GM03348 (cell line): ENCODE data around the gene CAVIN4.

Experiments
- DNase-seq: peaks from one replicate; pipeline ENCODE4 v3.0.0; 2012; ENCODE audit warnings: low spot score

Gene CAVIN4

DNA sequence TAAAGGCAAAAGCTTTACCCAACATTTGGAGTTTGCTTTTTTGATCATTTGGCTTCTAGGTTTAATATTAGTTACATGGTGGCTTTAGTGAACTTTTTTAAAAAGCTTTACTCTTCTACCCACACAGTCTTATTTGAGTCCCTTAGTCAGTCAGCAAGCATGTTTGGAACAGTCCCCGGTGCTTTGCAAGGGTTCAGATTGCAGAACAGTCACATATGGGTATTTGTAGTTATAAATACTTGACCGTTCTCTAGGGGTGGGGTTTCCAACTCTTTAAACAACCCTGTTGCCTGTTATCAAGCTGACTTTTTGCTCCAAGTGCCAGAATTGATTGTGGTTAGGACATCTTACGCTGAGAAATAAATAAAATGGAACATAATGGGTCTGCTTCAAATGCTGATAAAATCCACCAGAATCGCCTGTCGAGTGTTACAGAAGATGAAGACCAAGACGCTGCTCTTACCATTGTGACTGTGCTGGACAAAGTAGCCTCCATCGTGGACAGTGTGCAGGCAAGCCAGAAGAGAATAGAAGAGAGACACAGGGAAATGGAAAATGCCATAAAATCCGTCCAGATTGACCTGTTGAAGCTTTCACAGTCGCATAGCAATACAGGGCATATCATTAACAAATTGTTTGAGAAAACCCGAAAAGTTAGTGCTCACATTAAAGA is at the start of gene CAVIN4:
TSS of gene CAVIN4 (plus strand) at position 304 of the 673 bp plus-strand sequence. CDS start at position 369, 65 bp downstream.
- DNase-seq = peak; percentile 52

- DNase-seq = no peak
These were observed 43.5 kb upstream of the CAVIN4 start for GRCh38 chr9:100534401-100534800.

DNA sequence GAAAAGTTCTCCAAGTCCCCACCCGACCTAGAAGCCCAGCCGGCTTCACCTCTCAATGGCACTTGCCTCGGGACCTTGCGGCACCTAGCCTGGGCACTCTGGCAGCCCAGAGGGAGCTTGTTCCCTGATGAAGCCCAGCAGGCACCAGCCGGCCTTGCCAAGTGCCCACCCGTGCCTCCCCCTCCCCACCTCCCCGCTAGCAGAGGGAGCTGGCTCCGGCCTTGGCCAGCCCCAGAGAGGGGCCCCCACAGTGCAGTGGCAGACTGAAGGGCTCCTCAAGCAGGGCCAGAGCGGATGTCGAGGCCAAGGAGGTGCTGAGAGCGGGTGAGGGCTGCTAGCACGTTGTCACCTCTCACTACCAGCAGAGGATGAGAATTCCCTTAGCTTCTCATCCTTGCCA is 37.6 kb upstream of the CAVIN4 start:
- no peak for DNase-seq

DNA sequence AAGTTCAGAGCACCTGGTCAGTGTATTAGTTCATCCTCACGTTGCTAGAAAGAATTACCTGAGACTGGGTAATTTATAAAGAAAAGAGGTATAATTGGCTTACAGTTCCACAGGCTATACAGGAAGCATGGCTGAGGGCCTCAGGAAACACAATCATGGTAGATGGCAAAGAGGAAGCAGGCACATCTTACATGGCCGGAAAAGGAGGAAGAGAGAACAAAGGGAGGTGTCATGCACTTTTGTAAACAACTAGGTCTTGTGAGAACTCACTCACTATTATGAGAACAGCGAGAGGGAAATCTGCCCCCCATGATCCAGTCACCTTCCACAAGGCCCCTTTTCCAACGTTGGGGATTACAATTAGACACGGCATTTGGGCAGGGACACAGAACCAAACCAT is 28.8 kb upstream of the CAVIN4 start:
- DNase-seq = no peak

DNA sequence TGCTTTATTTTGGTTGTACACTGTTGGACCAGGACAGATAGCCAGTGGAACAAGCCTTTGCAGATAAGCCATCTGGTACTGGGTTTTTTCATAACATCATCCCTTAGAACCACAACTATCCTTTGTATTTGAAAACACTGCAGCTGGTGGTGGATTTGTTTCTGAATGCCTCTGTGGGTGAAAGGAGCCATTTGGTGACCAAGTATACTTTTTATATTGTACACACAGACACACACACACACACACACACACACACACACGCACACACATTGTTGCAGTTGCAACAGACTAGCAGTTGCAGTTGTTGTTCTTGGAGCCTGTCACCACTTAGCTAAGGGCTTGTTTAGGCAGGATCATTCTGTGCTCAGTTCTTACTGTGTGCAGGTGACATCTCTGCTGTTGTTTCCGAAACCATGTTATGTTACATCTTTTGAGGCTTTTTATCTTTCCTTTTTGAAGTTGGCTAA is 22.9 kb upstream of the CAVIN4 start:
- DNase-seq = no peak

DNA sequence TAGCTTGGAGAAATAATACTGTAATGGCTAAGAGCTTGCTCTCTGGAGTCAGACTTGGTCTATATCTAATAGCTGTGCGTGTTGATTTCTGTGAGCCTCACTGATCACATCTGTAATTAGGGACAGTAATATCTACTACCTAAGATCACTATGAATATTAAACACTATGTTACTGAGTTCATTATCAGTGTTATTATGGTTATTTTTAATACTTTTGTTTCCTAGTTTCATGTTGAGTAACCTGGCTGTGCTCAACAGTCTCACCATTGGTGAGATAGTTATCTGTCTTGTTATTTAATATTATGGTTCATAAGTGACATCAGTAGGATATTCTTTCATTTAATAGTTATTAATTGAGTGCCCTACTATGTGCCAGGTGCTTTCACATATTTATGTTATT is 22.4 kb upstream of the CAVIN4 start:
- no peak for DNase-seq

- DNase-seq = no peak
These were observed 20.8 kb upstream of the CAVIN4 start for GRCh38 chr9:100557053-100557452.

DNA sequence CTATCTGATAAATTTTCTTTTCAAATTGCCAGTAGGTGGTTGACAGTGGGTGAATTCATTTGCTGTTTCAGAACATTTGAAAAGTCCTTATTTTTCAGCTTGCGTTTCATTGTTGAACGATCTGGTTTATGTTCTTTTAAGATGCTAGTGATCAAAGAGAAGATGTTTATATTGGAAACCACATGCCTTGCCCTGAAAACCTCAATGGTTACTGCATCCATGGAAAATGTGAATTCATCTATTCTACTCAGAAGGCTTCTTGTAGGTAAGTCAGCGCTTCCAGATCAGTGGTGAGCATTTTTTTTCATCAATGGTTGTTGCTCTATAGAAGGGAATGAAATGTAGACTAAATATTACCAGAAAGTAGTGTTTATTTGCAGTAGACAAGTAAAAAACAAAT is 16.6 kb upstream of the CAVIN4 start:
- DNase-seq = no peak

DNA sequence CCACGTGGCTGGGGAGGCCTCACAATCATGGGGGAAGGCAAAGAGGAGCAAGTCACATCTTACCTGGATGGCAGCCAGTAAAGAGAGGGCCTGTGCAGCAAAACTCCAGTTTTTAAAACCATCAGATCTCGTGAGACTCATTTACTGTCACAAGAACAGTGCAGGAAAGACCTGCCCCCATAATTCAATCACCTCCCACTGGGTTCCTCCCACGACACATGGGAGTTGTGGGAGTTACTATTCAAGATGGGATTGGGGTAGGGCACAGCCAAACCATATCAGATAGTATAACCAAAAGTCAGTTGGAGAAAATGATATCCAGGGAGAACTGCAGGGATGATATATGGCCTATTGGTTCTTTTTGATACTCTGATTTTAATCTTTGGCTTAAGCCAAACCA is 10.0 kb upstream of the CAVIN4 start:
- no peak for DNase-seq

DNA sequence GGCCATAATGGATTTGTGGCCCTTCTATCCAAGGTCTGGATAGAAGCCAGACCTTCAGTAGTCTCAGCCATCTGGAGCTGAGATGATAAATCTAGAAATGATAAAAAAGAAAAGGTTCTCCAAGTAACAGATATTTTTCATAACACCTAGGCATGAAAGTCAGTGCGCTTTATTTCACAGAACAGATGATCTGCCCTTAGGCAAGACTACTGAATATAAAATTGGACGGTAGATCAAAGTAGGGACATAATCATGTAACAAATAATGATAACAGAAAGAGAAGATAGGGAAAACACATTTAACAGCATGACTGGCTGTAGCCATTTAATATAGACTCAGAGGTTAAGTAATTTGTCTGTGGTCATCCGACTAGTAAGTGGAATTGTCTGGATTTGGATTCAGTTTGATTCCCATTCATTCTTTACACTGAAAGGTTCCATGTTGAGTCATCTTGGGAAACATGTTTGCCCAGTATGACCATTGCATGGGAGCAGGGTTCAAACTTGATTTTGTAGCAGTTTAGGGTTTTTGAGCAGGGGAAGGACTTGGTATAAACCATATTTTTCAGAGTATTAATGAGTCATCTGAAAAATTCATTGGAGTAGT is 4.1 kb upstream of the CAVIN4 start:
- DNase-seq = no peak

- DNase-seq = no peak
These were observed 2.9 kb upstream of the CAVIN4 start for GRCh38 chr9:100575006-100575405.

GRCh38 chr9:100575765-100576386 is 2.0 kb upstream of the CAVIN4 start:
- DNase-seq = peak; percentile 75

GRCh38 chr9:100578610-100579009 is 731 bp downstream of the CAVIN4 start:
- DNase-seq = no peak

DNA sequence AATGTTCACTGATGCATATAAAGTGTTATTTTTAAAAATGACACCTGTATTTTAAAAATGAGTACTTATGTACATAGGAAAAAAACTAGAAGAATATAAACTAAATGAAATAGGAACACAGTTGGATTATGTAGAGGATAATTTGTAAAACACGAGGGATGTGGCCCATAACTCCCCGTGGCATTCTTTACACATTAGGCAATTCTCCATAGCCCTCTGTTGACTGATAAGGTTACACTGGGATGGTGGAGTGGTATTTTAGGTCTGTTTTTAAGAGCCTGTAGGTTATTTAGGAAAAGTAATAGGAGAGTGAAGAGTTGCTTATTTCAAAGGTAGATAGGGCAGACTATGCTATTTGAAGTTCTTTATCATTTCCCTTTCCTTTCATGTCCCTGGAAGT is 1.8 kb downstream of the CAVIN4 start:
- DNase-seq = peak; percentile 25

- DNase-seq = no peak
These were observed 2.4 kb downstream of the CAVIN4 start for GRCh38 chr9:100580257-100580656.

DNA sequence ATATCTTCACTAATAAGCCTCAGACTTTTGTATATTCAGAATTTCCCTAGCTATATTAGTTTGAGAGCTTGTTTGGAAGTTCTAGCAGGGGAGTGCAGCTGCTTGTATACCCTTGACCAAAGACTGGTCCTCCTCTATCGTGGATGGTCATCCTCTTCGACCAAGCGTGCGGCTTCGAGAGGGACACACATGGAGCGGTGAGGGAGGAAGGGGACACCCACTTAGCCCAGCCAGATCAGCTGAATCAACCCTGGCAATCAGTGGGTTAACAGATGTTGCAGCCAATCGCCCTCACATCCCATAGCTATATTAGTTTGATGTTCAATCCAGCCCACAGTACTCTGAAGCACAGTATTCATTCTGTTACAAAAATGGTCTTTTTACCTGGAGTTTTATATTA is 3.2 kb downstream of the CAVIN4 start:
- no peak for DNase-seq

- no peak for DNase-seq
These were observed 3.8 kb downstream of the CAVIN4 start for GRCh38 chr9:100581661-100582060.

GRCh38 chr9:100583014-100583802 is 5.3 kb downstream of the CAVIN4 start:
- DNase-seq = peak; percentile 47

DNA sequence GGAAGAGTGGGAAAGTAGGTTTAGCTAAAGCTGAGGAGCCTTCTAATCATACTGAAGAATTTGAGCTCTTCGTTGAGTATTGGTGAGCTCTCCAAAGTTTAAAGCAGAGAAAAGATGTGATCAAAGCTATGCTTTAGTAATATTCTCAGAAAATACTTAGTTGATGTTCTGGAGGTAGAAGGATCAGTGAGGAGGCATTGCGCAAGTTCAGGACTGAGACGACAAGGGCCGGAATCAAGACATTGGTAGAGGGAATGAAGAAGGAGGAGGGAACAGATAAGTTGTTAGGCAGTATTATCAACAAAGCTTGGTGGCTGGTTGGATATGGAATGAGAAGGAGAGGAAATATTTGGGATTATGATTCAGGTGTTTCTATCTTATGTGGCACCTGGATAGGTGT is 7.1 kb downstream of the CAVIN4 start:
- DNase-seq = no peak

DNA sequence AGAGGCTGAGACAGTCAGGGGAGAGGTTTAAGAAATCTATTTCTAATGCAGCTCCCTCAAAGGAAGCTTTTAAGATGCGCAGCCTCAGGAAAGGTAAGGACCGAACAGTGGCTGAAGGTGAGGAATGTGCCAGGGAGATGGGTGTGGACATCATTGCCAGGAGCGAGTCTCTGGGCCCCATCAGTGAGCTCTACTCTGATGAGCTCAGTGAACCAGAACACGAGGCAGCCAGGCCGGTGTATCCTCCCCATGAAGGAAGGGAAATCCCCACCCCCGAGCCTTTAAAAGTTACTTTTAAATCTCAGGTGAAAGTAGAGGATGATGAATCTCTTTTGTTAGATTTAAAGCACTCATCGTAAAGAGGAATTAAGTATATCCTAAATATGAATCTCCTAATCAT is 8.2 kb downstream of the CAVIN4 start:
- DNase-seq = no peak

- no peak for DNase-seq
These were observed 9.5 kb downstream of the CAVIN4 start for GRCh38 chr9:100587375-100587774.

DNA sequence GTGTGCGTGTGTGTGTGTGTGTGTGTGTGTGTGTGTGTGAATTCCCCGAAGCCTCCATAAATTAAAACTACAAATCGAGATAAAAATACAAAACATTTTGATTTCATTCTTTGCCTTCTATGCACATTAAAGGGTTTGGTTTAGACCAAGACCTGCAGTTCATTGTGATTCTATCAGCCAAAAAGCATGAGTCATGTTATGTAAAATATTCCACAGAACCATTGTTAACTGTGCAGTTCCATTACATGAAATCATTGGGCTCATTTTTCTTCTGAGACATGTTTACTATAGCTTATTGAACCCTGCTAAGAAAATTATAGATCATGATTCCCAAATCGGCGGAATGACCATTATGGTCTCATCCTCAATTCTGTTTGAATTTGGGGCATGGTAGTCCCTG is 11.7 kb downstream of the CAVIN4 start:
- peak; percentile 54 for DNase-seq

DNA sequence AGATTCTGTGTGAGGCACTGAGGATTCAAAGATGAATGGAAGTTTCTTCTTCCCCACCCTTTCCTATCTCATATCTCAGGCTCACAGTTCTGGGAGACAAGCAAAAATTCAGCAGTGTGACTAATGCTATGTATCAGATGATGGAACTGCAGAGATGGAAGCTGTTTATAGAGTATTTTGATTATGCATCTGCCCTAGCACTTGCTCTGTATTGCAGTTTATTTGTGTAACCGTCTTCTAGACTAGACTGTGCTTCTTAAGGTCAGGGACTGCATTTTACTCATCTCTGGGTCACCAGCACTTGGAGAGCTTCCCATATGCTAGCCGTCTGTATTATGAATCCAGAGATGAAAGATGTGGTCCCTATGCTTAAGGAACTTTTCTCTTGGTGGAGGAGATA is 12.6 kb downstream of the CAVIN4 start:
- peak; percentile 46 for DNase-seq
